ENCODE data around the gene LMO1.
A peak's percentile ranks its signal among the peaks of the same experiment; 100 is the strongest.

The LMO1 gene

GRCh38 chr11:8263109-8263768, 439 bp downstream of the LMO1 start:
- no peak for DNase-seq

GRCh38 chr11:8262552-8263108, 1.0 kb downstream of the LMO1 start:
- DNase-seq = peak; percentile 18

DNA sequence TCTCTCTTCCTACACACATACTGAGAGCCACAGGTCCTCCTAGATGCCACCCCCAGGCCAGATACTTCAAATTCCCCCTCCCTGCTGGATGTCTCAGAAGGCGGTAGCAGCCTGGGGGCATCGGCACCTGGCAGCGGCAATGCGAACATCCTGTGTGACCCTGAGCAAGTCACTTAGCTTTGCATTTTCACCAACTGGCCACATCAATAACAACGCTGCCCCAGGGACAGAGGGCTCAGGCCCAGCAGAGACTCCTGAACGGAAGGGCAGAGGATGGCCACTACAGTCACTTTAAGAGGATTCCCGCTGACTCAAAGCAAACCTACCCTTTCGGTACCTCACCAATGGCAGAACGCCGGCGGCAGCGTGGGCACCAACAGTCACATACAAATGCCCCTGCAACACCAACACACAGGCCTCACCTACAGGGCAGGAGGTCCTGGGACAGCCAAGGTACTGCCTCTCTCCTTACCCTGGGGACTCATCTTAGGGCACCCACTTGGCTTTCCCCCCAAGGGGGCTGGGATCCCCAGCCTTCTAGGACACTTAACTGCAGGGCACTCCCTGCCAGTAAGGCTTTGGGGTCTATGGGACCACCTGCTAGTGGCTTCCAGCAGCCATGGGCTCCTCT, 1.6 kb downstream of the LMO1 start:
- DNase-seq = no peak

GRCh38 chr11:8261291-8261690, 2.4 kb downstream of the LMO1 start:
- no peak for DNase-seq

- DNase-seq = no peak
Observed at GRCh38 chr11:8260202-8260966, 3.3 kb downstream of the LMO1 start.

DNA sequence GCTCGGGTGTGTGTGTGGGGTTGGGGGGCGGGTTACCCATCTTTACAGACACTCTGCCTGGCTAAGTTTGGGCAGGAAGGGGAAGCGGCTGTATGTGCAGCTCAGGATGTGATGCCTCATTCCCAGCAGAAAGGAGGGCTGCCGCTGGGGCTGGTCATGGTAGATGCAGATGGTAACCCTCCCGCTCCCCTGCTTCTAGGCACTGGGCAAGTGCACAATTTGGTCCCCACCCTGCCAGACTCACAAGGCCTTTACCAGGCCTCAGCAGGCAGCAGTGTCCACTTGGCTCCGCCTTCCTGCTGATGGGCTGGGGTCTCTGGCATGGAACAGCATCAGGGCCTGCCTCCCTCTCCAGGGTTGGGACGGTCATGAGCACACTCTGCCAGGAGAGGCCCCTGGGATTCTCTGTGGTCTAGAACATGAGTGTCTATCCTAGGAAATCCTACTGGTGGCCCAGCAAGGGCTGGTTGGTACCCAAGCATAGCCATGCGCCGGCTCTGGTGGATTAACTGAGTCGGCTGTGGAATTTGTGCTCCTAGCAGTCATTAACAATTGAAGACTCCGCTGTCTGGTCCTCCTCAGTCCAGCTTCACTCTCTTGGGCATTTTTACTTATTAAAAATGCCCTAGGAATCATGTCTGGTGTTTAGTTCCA, 4.2 kb downstream of the LMO1 start:
- DNase-seq = no peak

GRCh38 chr11:8258784-8259183, 4.9 kb downstream of the LMO1 start:
- peak; percentile 83 for DNase-seq

- DNase-seq = no peak
Observed at GRCh38 chr11:8258289-8258688, 5.4 kb downstream of the LMO1 start.

GRCh38 chr11:8257003-8257664, 6.5 kb downstream of the LMO1 start:
- no peak for DNase-seq

GRCh38 chr11:8256271-8257002, 7.2 kb downstream of the LMO1 start:
- no peak for DNase-seq

DNA sequence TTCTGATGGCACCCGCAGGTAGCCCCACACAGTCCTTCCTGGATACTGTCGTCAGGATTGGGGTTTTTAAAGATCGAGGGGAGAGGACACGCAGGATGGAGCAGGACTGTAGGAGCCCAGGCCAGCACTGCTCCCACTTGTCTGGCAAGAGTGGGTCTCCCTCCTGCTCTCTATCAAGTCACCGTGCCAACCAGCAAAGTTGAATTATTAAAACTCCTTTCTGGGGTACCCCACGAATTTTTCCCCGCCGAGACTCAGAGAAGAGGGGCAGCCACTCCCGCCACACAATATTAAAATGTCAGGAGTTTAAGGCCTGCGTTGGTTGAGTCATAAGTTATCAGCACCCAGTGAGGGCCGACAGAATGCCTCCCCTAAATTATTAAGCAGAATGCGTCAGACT, 10.1 kb downstream of the LMO1 start:
- DNase-seq = no peak

GRCh38 chr11:8252946-8253345, 10.7 kb downstream of the LMO1 start:
- no peak for DNase-seq

GRCh38 chr11:8252388-8252787, 11.3 kb downstream of the LMO1 start:
- no peak for DNase-seq

- DNase-seq = no peak
Observed at GRCh38 chr11:8251616-8252295, 11.9 kb downstream of the LMO1 start.

DNA sequence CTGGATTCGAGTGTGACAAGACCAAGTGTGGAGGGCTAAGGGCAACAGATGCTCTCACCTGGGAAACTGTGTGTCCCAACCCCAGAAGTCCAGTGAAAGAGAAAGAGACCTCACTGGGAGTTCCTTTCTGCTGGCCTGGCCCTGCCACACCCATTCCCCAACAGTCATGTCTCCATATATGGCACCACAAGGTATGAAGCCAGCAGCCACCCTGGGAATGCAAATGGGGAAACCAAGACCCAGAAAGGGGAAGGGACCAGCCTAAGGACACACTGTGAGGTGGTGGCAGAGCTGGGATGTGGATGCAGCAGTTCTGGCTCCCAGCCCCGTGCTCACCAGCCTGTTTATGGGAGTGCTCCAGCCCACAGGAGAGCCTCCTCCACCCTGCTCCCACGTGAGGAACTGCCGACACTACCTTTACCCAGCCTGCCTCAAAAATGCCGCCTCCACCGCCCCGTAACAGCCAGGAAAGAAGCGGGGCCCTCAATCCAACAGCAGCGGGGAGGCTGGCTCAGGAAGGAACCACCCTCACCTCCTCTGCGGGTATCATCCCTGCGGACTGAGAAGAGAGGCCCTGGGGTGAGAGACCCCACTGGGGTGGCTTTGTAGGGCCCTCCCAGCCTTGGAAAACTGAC, 12.6 kb downstream of the LMO1 start:
- DNase-seq = no peak

DNA sequence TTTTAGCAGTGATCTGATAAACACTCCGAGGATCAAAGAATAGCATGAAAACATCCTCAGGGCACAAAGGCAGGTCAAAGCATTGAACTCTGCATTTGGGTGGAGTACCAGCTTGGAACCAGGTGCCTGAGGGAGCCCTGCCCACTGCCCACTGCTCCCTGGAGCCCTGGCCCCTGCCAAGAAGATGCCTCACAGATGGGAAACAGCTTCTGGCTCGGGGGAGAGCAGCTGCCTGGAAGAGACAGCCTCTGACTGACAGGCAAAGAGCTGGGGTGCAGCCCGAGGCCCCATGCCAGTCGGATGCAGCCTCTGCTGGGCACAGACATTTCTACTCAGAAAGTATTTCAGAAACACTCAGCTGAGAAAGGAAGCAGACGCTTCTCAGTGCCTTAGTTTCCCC, 13.2 kb downstream of the LMO1 start:
- DNase-seq = no peak

DNA sequence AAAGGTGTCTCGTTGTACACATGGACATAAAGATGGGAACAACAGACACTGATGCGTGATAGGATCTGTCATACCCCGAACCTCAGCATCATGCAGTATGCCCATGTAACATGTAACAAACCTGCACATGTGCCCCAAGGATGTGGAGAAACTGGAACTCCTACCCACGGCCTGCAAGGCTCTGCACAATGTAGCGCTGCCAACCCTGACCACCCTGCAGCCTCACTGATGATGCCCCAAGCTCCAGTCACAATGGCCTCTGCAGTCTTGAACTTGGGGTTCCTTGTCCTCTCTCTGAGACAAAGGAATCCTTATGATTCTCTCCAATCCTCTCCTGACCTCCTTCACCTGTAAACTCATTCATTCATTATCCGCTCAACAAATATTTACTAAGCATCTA, 14.2 kb downstream of the LMO1 start:
- DNase-seq = no peak

GRCh38 chr11:8248786-8249185, 14.9 kb downstream of the LMO1 start:
- DNase-seq = no peak

DNA sequence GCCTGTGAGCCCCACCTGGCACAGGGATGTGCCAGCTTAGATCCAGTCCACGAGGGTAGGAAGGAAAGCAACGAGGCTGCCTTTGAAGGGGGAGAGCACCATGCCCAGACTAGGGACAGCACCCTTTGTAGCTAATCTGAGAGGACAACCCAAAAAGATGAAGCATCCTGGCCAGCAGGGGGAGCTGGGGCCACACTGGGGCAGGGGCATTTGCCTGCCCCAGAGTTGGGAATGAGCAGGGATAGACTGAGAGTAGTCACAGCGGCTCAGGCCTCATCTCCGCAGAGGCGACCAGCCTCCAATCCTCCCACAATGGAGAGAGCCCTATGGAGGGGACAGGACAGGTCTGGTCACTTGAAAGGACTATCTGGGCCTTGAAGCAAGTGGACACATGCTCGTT, 16.4 kb downstream of the LMO1 start:
- peak; percentile 39 for DNase-seq

- DNase-seq = no peak
Observed at GRCh38 chr11:8243458-8243857, 20.2 kb downstream of the LMO1 start.

Measured in inflammatory macrophage treated with lipopolysaccharide for 4 hours (primary cell).